HepG2 (cell line): ENCODE measurements around the gene ERVH48-1. TPM values are rescaled to one million over a fixed set of nuclear protein-coding genes. Genes with fewer than 3 reads are reported as not detected.

ENCODE experiments used
- KIAA2018 ChIP-seq: sonication (generic); formaldehyde crosslinking; IDR thresholded peaks from 2 replicates; pipeline ENCODE4 v1.5.0; 2020; ENCODE audit warnings: mild to moderate bottlenecking, missing genetic modification reagents, borderline replicate concordance
- MTA3 ChIP-seq: sonication (generic); formaldehyde crosslinking; IDR thresholded peaks from 2 replicates; pipeline ENCODE4 v1.4.0; 2020; ENCODE audit warnings: missing genetic modification reagents
- NFYB ChIP-seq: sonication (generic); formaldehyde crosslinking; IDR thresholded peaks from 2 replicates; pipeline ENCODE4 v1.4.0; 2020; ENCODE audit warnings: missing genetic modification reagents
- NRL ChIP-seq: sonication (generic); formaldehyde crosslinking; IDR thresholded peaks from 2 replicates; pipeline ENCODE4 v1.5.0; 2020; ENCODE audit warnings: missing genetic modification reagents, mild to moderate bottlenecking, moderate library complexity, borderline replicate concordance
- PPARG ChIP-seq: conservative IDR thresholded peaks from 2 replicates; pipeline ENCODE4 v1.6.1; 2016; ENCODE audit warnings: missing biosample characterization, missing genetic modification reagents
- RFXAP ChIP-seq: sonication (generic); formaldehyde crosslinking; IDR thresholded peaks from 2 replicates; pipeline ENCODE4 v1.4.0; 2020; ENCODE audit warnings: missing genetic modification reagents, borderline replicate concordance
- SETDB1 ChIP-seq: sonication (generic); formaldehyde crosslinking; IDR thresholded peaks from 2 replicates; pipeline ENCODE4 v1.5.1; 2020; ENCODE audit warnings: missing genetic modification reagents, mild to moderate bottlenecking, borderline replicate concordance
- STAT6 ChIP-seq: sonication (generic); formaldehyde crosslinking; IDR thresholded peaks from 2 replicates; pipeline ENCODE4 v1.4.0; 2020; ENCODE audit warnings: missing genetic modification reagents, mild to moderate bottlenecking, borderline replicate concordance
- TBL1XR1 ChIP-seq: fragments of 150-350 bp; IDR thresholded peaks from 2 replicates; pipeline ENCODE4 v1.6.1; 2014; ENCODE audit warnings: borderline replicate concordance, low read length; ENCODE audit not compliant: partially characterized antibody
- ZFP1 ChIP-seq: IDR thresholded peaks from 2 replicates; pipeline ENCODE4 v1.6.1; 2016
- ZMAT3 ChIP-seq: sonication (generic); formaldehyde crosslinking; conservative IDR thresholded peaks from 2 replicates; pipeline ENCODE4 v1.7.0; 2021; ENCODE audit warnings: missing genetic modification reagents
- ZNF362 ChIP-seq: sonication (generic); formaldehyde crosslinking; IDR thresholded peaks from 2 replicates; pipeline ENCODE4 v1.4.0; 2020; ENCODE audit warnings: missing genetic modification reagents, mild to moderate bottlenecking, borderline replicate concordance
- ZNF558 ChIP-seq: sonication (generic); formaldehyde crosslinking; IDR thresholded peaks from 2 replicates; pipeline ENCODE4 v1.9.0; 2022; ENCODE audit warnings: mild to moderate bottlenecking, missing genetic modification reagents, borderline replicate concordance
- ZNF562 ChIP-seq: sonication (generic); formaldehyde crosslinking; IDR thresholded peaks from 2 replicates; pipeline ENCODE4 v1.8.0; 2022; ENCODE audit warnings: missing genetic modification reagents, borderline replicate concordance
- ZSCAN30 ChIP-seq: sonication (generic); formaldehyde crosslinking; IDR thresholded peaks from 2 replicates; pipeline ENCODE4 v1.5.0; 2020; ENCODE audit warnings: mild to moderate bottlenecking, missing genetic modification reagents
- polyA plus RNA-seq, 8 experiments: library from polyadenylated mRNA; depleted of rRNA in 3 of 8; stranded (reverse) in 7 of 8; unstranded in 1 of 8; fragments of >200 nt; fragmentation: Illumina TruSeq in 4 of 8; extraction: Trizol in 4 of 8; gene quantifications; 2 replicates each; pipeline versions ENCODE4 v1.2.1 to v1.2.3, GENCODE V29; 2011 to 2016; ENCODE audit warnings: low read depth in 4 of 8, missing spikeins in 1 of 8, mixed read lengths in 1 of 8; ENCODE audit not compliant: insufficient read depth in 1 of 8
- total RNA-seq, 5 experiments: library from RNA; depleted of rRNA; stranded (reverse); fragments of >200 nt; fragmentation: Illumina TruSeq; extraction: Trizol; gene quantifications; 2 replicates each; pipeline ENCODE4 v1.2.3, GENCODE V29; 2016; ENCODE audit warnings: low read depth in 1 of 5
- TF ChIP-seq, protein P1 (sequence below): sonication (generic); formaldehyde crosslinking; IDR thresholded peaks from 2 replicates; pipeline ENCODE4 v1.4.0; 2020; ENCODE audit warnings: missing genetic modification reagents

The ERVH48-1 gene
- total and polyA plus RNA-seq, 2 of the 13 experiments (the other 11 are each of a cell fraction or from before 2014, with no cell fraction given) = 1.8 TPM; not detected in 1

GRCh38 chr21:42878678-42878992, 46.8 kb downstream of the ERVH48-1 start (continued):
- TF ChIP-seq KIAA2018 = no peak
- TF ChIP-seq SETDB1 (CRISPR knock-in tag) = no peak
- no peak for TF ChIP-seq ZFP1 (CRISPR knock-in tag)
- TF ChIP-seq MTA3 (CRISPR knock-in tag) = no peak
- TF ChIP-seq NFYB (CRISPR knock-in tag) = no peak
- no peak for TF ChIP-seq NRL (CRISPR knock-in tag)
- no peak for TF ChIP-seq ZSCAN30
- TF ChIP-seq ZNF558 (CRISPR knock-in tag) = no peak
- TF ChIP-seq PPARG (CRISPR knock-in tag) = no peak
- TF ChIP-seq TBL1XR1 = no peak
- no peak; the same call in 1 of the 2 replicates for TF ChIP-seq STAT6 (CRISPR knock-in tag)
- TF ChIP-seq, protein P1, sequence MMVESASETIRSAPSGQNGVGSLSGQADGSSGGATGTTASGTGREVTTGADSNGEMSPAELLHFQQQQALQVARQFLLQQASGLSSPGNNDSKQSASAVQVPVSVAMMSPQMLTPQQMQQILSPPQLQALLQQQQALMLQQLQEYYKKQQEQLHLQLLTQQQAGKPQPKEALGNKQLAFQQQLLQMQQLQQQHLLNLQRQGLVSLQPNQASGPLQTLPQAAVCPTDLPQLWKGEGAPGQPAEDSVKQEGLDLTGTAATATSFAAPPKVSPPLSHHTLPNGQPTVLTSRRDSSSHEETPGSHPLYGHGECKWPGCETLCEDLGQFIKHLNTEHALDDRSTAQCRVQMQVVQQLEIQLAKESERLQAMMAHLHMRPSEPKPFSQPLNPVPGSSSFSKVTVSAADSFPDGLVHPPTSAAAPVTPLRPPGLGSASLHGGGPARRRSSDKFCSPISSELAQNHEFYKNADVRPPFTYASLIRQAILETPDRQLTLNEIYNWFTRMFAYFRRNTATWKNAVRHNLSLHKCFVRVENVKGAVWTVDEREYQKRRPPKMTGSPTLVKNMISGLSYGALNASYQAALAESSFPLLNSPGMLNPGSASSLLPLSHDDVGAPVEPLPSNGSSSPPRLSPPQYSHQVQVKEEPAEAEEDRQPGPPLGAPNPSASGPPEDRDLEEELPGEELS (CRISPR knock-in tag) = no peak
- 0 out of 2 replicates have a peak, but pooled peaks have one; percentile 17 for TF ChIP-seq ZMAT3 (CRISPR knock-in tag)
- TF ChIP-seq RFXAP = 0 out of 2 replicates have a peak, but pooled peaks have one; percentile 59
- no peak for TF ChIP-seq ZNF362
- no peak for TF ChIP-seq ZNF562 (CRISPR knock-in tag)
